HG02943 (cell line): ENCODE measurements around the gene TPRN.

Source experiments
- ATAC-seq: cut with Tn5 transposase; IDR thresholded peaks from one replicate; pipeline ENCODE4 v1.9.1; 2021; ENCODE audit warnings: mild to moderate bottlenecking, low read depth, moderate library complexity; ENCODE audit not compliant: unreplicated experiment

Gene TPRN

GRCh38 chr9:137191245-137191644, 9.3 kb downstream of the TPRN start:
- ATAC-seq: no peak

- ATAC-seq: no peak
Observed at GRCh38 chr9:137190315-137190856, 10.2 kb downstream of the TPRN start.

GRCh38 chr9:137189297-137190295, 10.9 kb downstream of the TPRN start:
- ATAC-seq: no peak

- peak; percentile 63 for ATAC-seq
Observed at GRCh38 chr9:137188490-137189296, 11.8 kb downstream of the TPRN start, which contains the start of the genes ANAPC2 and SSNA1. ANAPC2 (minus strand) TSS chr9:137188560; CDS start chr9:137188532, 28 bp downstream. SSNA1 (plus strand) TSS chr9:137188676; CDS start chr9:137188727, 51 bp downstream.

GRCh38 chr9:137188086-137188489, 12.5 kb downstream of the TPRN start:
- no peak for ATAC-seq

- ATAC-seq: no peak
Observed at GRCh38 chr9:137187386-137187785, 13.2 kb downstream of the TPRN start.

- no peak for ATAC-seq
Observed at GRCh38 chr9:137186385-137186784, 14.2 kb downstream of the TPRN start.

- ATAC-seq: no peak
Observed at GRCh38 chr9:137185921-137186320, 14.6 kb downstream of the TPRN start.

GRCh38 chr9:137184881-137185660, 15.5 kb downstream of the TPRN start:
- ATAC-seq: no peak

GRCh38 chr9:137183980-137184595, 16.5 kb downstream of the TPRN start:
- ATAC-seq: no peak

- ATAC-seq: no peak
Observed at GRCh38 chr9:137182836-137183235, 17.7 kb downstream of the TPRN start.

- ATAC-seq: no peak
Observed at GRCh38 chr9:137181680-137182079, 18.9 kb downstream of the TPRN start.

- ATAC-seq: no peak
Observed at GRCh38 chr9:137180491-137180890, 20.1 kb downstream of the TPRN start.

- no peak for ATAC-seq
Observed at GRCh38 chr9:137179761-137180160, 20.8 kb downstream of the TPRN start.

- no peak for ATAC-seq
Observed at GRCh38 chr9:137178939-137179630, 21.5 kb downstream of the TPRN start.

GRCh38 chr9:137178201-137178938, 22.2 kb downstream of the TPRN start:
- ATAC-seq: no peak

GRCh38 chr9:137176302-137177182, 24.0 kb downstream of the TPRN start:
- ATAC-seq: no peak
